ENCODE data around the gene PROK2. TPM values are rescaled to one million over a fixed set of nuclear protein-coding genes. Genes with fewer than 3 reads are reported as not detected.

PROK2 gene
- polyA plus RNA-seq, 1 donor (not counting 4 experiments of a cell fraction or from before 2014, with no cell fraction given), result not detected

DNA sequence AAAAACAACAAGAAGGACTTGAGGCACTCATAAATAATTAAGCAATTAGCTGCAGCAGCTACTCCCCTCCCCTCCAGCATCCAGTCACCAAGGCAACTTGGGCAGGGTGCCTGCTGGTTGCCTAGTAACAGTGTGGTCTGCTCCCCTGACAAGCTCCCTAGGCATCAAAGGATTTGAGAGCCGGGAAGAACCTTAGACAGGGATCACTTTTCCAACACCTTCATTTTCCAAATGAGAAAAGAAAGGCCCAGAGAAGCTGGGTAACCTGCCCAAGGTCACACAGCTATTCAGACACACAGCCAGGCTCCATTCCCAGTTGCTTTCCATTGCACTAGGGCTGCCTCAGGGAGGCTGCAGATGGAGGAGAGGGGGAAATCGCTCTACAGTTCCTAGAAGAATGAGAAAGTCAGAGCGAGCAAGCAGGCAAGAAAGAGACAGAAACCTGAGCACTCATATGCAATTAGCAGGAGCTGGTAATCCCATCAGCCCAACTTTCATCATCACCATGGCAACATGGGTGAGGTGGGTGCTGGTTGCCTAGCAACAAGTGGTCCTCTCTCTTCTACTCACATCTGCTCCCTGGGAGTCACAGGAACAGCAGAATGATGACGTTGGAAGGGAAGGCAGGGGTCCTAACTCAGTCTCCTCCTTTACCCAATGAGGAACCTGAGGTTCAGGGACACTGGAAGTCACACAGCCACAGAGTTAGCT lies 56.2 kb downstream of the PROK2 start:
- H3K4me2 ChIP-seq (ENCODE audit: control insufficient read depth, extremely low read depth, insufficient read depth, low read depth, low read length), result no peak overlapping the region
- no peaks in the 10 kb centered on the region for H3K79me2 ChIP-seq (ENCODE audit: control insufficient read depth, insufficient read depth, low read length)
- DNase-seq (ENCODE audit: low read depth, low spot score) (no peak), FAIRE-seq (no peak)
- H3K9ac ChIP-seq (ENCODE audit: control insufficient read depth, extremely low read depth, insufficient read depth, low read length), result no peak overlapping the region
- peaks cover 13% of the 10 kb centered on the region for H3K4me1 ChIP-seq (ENCODE audit: control insufficient read depth, extremely low read depth, insufficient read depth, low read length)
- no peaks in the 10 kb centered on the region for H3K36me3 ChIP-seq (ENCODE audit: control insufficient read depth in 2 of 2, extremely low read depth in 1 of 2, insufficient read depth in 2 of 2, low read length in 2 of 2)
- H3K27ac ChIP-seq (ENCODE audit: control insufficient read depth, insufficient read depth, low read length), result no peak overlapping the region
- TF ChIP-seq, protein P1, sequence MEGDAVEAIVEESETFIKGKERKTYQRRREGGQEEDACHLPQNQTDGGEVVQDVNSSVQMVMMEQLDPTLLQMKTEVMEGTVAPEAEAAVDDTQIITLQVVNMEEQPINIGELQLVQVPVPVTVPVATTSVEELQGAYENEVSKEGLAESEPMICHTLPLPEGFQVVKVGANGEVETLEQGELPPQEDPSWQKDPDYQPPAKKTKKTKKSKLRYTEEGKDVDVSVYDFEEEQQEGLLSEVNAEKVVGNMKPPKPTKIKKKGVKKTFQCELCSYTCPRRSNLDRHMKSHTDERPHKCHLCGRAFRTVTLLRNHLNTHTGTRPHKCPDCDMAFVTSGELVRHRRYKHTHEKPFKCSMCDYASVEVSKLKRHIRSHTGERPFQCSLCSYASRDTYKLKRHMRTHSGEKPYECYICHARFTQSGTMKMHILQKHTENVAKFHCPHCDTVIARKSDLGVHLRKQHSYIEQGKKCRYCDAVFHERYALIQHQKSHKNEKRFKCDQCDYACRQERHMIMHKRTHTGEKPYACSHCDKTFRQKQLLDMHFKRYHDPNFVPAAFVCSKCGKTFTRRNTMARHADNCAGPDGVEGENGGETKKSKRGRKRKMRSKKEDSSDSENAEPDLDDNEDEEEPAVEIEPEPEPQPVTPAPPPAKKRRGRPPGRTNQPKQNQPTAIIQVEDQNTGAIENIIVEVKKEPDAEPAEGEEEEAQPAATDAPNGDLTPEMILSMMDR (optimal IDR thresholded peaks at IDR 0.05 in 1 of 3, IDR thresholded peaks at IDR 0.05 in 1 of 3, conservative IDR thresholded peaks at IDR 0.05 in 1 of 3; ENCODE audit: extremely low read depth in 1 of 3, insufficient read depth in 2 of 3, low read length in 3 of 3), result no peak
- dilution Hi-C loops (cut with MboI; ENCODE audit: extremely low pct_ligation_motif_present, low sequenced_read_pairs), result no loop called here
- H4K20me1 ChIP-seq (ENCODE audit: control insufficient read depth, extremely low read depth, insufficient read depth, low read length), result no peaks in the 10 kb centered on the region
- H3K9me3 ChIP-seq (ENCODE audit: control insufficient read depth, low read depth, low read length), result no peaks in the 10 kb centered on the region
- no peak overlapping the region for H3K4me3 ChIP-seq (ENCODE audit: control insufficient read depth in 2 of 3, extremely low read depth in 1 of 3, insufficient read depth in 2 of 3, low read depth in 1 of 3, low read length in 3 of 3)
- no peak overlapping the region for H2AFZ ChIP-seq (ENCODE audit: control insufficient read depth, low read length)
- H3K27me3 ChIP-seq (ENCODE audit: control insufficient read depth, extremely low read depth, insufficient read depth, low read length), result peaks cover 11% of the 10 kb centered on the region
- no peaks in the 10 kb centered on the region for H3K9me1 ChIP-seq (ENCODE audit: control insufficient read depth, extremely low read depth, insufficient read depth, low read length)

DNA sequence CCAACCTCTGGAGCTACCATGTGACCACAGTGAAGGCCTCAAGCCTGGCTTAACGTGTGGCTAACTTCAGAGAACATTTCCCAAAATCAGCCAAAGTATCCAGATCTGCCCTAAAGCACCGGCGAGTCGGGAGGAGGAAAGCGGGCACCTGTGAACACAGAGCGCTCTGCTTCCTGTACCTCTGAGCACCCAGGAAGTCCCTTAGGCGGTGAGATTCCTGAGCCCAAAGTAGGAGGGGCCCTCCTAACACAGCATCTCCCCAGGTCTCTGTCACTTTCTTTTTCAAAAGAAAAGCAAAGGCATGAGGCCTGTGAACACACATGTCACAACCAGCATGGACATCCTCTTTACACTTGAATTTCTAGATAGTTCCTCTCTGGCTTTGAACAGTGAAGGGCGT lies 58.8 kb downstream of the PROK2 start:
- DNase-seq (ENCODE audit: low read depth, low spot score) (no peak), FAIRE-seq (peak; percentile 73)
- peak overlapping the region; percentile 66 for H2AFZ ChIP-seq (ENCODE audit: control insufficient read depth, low read length)
- dilution Hi-C loops (cut with MboI; ENCODE audit: extremely low pct_ligation_motif_present, low sequenced_read_pairs), result no loop called here
- no peak for TF ChIP-seq EZH2 (IDR thresholded peaks at IDR 0.05; ENCODE audit: low read length)
- TF ChIP-seq, protein P1 (optimal IDR thresholded peaks at IDR 0.05 in 1 of 3, IDR thresholded peaks at IDR 0.05 in 1 of 3, conservative IDR thresholded peaks at IDR 0.05 in 1 of 3; ENCODE audit: extremely low read depth in 1 of 3, insufficient read depth in 2 of 3, low read length in 3 of 3), result no peak
- H3K9ac ChIP-seq (ENCODE audit: control insufficient read depth, extremely low read depth, insufficient read depth, low read length), result no peak overlapping the region
- H3K4me2 ChIP-seq (ENCODE audit: control insufficient read depth, extremely low read depth, insufficient read depth, low read depth, low read length), result peak overlapping the region; percentile 34
- H3K27me3 ChIP-seq (ENCODE audit: control insufficient read depth, extremely low read depth, insufficient read depth, low read length), result peaks cover 13% of the 10 kb centered on the region
- no peaks in the 10 kb centered on the region for H3K9me1 ChIP-seq (ENCODE audit: control insufficient read depth, extremely low read depth, insufficient read depth, low read length)
- H4K20me1 ChIP-seq (ENCODE audit: control insufficient read depth, extremely low read depth, insufficient read depth, low read length), result no peaks in the 10 kb centered on the region
- H3K36me3 ChIP-seq (ENCODE audit: control insufficient read depth in 2 of 2, extremely low read depth in 1 of 2, insufficient read depth in 2 of 2, low read length in 2 of 2), result no peaks in the 10 kb centered on the region
- no peak overlapping the region for H3K4me3 ChIP-seq (ENCODE audit: control insufficient read depth in 2 of 3, extremely low read depth in 1 of 3, insufficient read depth in 2 of 3, low read depth in 1 of 3, low read length in 3 of 3)
- no peaks in the 10 kb centered on the region for H3K79me2 ChIP-seq (ENCODE audit: control insufficient read depth, insufficient read depth, low read length)
- no peak overlapping the region for H3K27ac ChIP-seq (ENCODE audit: control insufficient read depth, insufficient read depth, low read length)
- no peaks in the 10 kb centered on the region for H3K9me3 ChIP-seq (ENCODE audit: control insufficient read depth, low read depth, low read length)
- H3K4me1 ChIP-seq (ENCODE audit: control insufficient read depth, extremely low read depth, insufficient read depth, low read length), result peaks cover 13% of the 10 kb centered on the region
